ENCODE results near the gene AADACL4. TPM values are rescaled to one million over a fixed set of nuclear protein-coding genes. Genes with fewer than 3 reads are reported as not detected.
"Not testable (repeated sequence)": the region's sequence is repeated elsewhere in the genome, so short reads cannot be mapped to it uniquely, and the experiment has no call there.

AADACL4 gene
- total RNA-seq, 1 donor from 2014 or later = not detected

- intact Hi-C loops (cut with micrococcal nuclease) = no loop called here
- Histone ChIP-seq H3K4me1 (peaks cover 6% of the 10 kb centered on the region), H3K27ac (replicated peaks) (no peak overlapping the region), H3K27me3 (ENCODE audit: low read depth) (no peaks in the 10 kb centered on the region), H3K9me3 (replicated peaks) (peaks cover 13% of the 10 kb centered on the region), H3K36me3 (no peaks in the 10 kb centered on the region), H3K4me3 (no peak overlapping the region)
- no peak for TF ChIP-seq CTCF (IDR thresholded peaks at IDR 0.05; ENCODE audit: borderline replicate concordance)
- no peak for DNase-seq
These were observed 18.7 kb downstream of the AADACL4 start for GRCh38 chr1:12662556-12662955.

GRCh38 chr1:12665511-12665910, 21.6 kb downstream of the AADACL4 start:
- DNase-seq = no peak
- Histone ChIP-seq H3K4me3 (no peak overlapping the region), H3K36me3 (no peaks in the 10 kb centered on the region), H3K27ac (replicated peaks) (no peak overlapping the region), H3K27me3 (ENCODE audit: low read depth) (no peaks in the 10 kb centered on the region), H3K4me1 (peaks cover 5% of the 10 kb centered on the region), H3K9me3 (replicated peaks) (peaks cover 23% of the 10 kb centered on the region)
- no peak for TF ChIP-seq CTCF (IDR thresholded peaks at IDR 0.05; ENCODE audit: borderline replicate concordance)
- intact Hi-C loops (cut with micrococcal nuclease) = no loop called here

- Histone ChIP-seq H3K27ac (replicated peaks) (no peak overlapping the region), H3K4me1 (peaks cover 5% of the 10 kb centered on the region), H3K27me3 (ENCODE audit: low read depth) (no peaks in the 10 kb centered on the region), H3K9me3 (replicated peaks) (peaks cover 23% of the 10 kb centered on the region), H3K36me3 (no peaks in the 10 kb centered on the region), H3K4me3 (no peak overlapping the region)
- no peak for DNase-seq
- intact Hi-C loops (cut with micrococcal nuclease) = no loop called here
- no peak for TF ChIP-seq CTCF (IDR thresholded peaks at IDR 0.05; ENCODE audit: borderline replicate concordance)
These were observed 22.4 kb downstream of the AADACL4 start for GRCh38 chr1:12666141-12666735.

- DNase-seq = no peak
These were observed 25.7 kb downstream of the AADACL4 start for GRCh38 chr1:12669529-12670068.

GRCh38 chr1:12674358-12674757, 30.5 kb downstream of the AADACL4 start:
- no peak for TF ChIP-seq CTCF (IDR thresholded peaks at IDR 0.05; ENCODE audit: borderline replicate concordance)
- Histone ChIP-seq H3K4me3 (no peak overlapping the region), H3K9me3 (replicated peaks) (no peaks in the 10 kb centered on the region), H3K36me3 (no peaks in the 10 kb centered on the region), H3K27me3 (ENCODE audit: low read depth) (peaks cover 4% of the 10 kb centered on the region), H3K27ac (replicated peaks) (no peak overlapping the region), H3K4me1 (peaks cover 14% of the 10 kb centered on the region)
- intact Hi-C loops (cut with micrococcal nuclease) = no loop called here
- DNase-seq = no peak

More at GRCh38 chr1:12669529-12670068, 25.7 kb downstream of the AADACL4 start:
- Histone ChIP-seq H3K27me3 (ENCODE audit: low read depth) (no peaks in the 10 kb centered on the region), H3K9me3 (replicated peaks) (peaks cover 10% of the 10 kb centered on the region), H3K27ac (replicated peaks) (no peak overlapping the region), H3K36me3 (no peaks in the 10 kb centered on the region), H3K4me1 (peaks cover 5% of the 10 kb centered on the region), H3K4me3 (no peak overlapping the region)
- intact Hi-C loops (cut with micrococcal nuclease) = no loop called here
- TF ChIP-seq CTCF (IDR thresholded peaks at IDR 0.05; ENCODE audit: borderline replicate concordance) = no peak

GRCh38 chr1:12676122-12676521, 32.2 kb downstream of the AADACL4 start:
- H3K4me3 ChIP-seq; H3K27me3 ChIP-seq (ENCODE audit: low read depth); DNase-seq; H3K27ac ChIP-seq (replicated peaks); intact Hi-C loops (cut with micrococcal nuclease); H3K9me3 ChIP-seq (replicated peaks); H3K36me3 ChIP-seq: not testable (repeated sequence)
- H3K4me1 ChIP-seq = peaks cover 10% of the 10 kb centered on the region

Data from left ventricle myocardium inferior (tissue), 1 donor.